Esophagus squamous epithelium (tissue), 4 donors: ENCODE results near the gene MCOLN2.

Experiments
- POLR2A ChIP-seq, 4 donors: fragments of 450-650 bp; IDR thresholded peaks; one replicate each; pipeline ENCODE4 v1.6.1; 2017; ENCODE audit warnings: antibody characterized with exemption in 4 of 4, mild to moderate bottlenecking in 4 of 4, moderate library complexity in 3 of 4
- TF ChIP-seq, protein P1 (sequence below), 6 experiments: fragments of 450-650 bp in 4 of 6; fragments of 200-600 bp in 2 of 6; sonication (generic) in 2 of 6; IDR thresholded peaks; one replicate each; pipeline ENCODE4 v1.5.1; 2016 to 2019; ENCODE audit warnings: antibody characterized with exemption in 6 of 6, mild to moderate bottlenecking in 4 of 6, moderate library complexity in 4 of 6

DNA sequence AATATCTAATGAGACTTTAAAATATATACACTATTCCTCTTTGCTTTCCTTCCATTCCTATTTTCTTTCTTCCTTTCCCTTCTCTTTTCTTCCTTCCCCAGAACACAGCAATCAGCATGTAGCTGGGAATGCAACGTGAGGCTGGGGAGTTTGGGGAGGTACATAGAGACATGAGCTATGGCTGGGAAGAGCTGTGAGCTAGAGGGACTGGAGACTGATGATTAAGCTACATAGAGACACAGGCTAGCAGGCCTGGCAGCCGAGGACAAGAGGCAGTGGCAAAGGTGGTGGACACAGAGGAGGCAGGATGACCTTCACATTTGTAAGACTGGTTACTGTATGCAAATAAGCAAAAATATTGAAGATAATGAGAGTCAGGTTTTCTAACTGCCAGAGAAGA is 111.4 kb downstream of the MCOLN2 start:
- TF ChIP-seq, protein P1, sequence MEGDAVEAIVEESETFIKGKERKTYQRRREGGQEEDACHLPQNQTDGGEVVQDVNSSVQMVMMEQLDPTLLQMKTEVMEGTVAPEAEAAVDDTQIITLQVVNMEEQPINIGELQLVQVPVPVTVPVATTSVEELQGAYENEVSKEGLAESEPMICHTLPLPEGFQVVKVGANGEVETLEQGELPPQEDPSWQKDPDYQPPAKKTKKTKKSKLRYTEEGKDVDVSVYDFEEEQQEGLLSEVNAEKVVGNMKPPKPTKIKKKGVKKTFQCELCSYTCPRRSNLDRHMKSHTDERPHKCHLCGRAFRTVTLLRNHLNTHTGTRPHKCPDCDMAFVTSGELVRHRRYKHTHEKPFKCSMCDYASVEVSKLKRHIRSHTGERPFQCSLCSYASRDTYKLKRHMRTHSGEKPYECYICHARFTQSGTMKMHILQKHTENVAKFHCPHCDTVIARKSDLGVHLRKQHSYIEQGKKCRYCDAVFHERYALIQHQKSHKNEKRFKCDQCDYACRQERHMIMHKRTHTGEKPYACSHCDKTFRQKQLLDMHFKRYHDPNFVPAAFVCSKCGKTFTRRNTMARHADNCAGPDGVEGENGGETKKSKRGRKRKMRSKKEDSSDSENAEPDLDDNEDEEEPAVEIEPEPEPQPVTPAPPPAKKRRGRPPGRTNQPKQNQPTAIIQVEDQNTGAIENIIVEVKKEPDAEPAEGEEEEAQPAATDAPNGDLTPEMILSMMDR (IDR thresholded peaks at IDR 0.05), result no peak
- no peak for TF ChIP-seq POLR2A (IDR thresholded peaks at IDR 0.05)
